Neural cell (in vitro differentiated cells): ENCODE results near the gene CERS1. TPM values are rescaled to one million over a fixed set of nuclear protein-coding genes. Genes with fewer than 3 reads are reported as not detected.

Experiments
- H2AFZ ChIP-seq: fragments of 200-600, 300-800 bp; sonication (generic), shearing (Covaris generic); 2 replicates; pipeline ENCODE4 v1.6.0; 2014; ENCODE audit warnings: low read depth, mild to moderate bottlenecking, antibody characterized with exemption, low read length, moderate library complexity
- H3F3A ChIP-seq: fragments of 200-600 bp; shearing (Covaris generic); 2 replicates; pipeline ENCODE4 v1.6.1; 2016; ENCODE audit warnings: mild to moderate bottlenecking, moderate library complexity, mixed read lengths, antibody characterized with exemption, low read length; ENCODE audit not compliant: insufficient read depth, poor library complexity, severe bottlenecking
- H3K27ac ChIP-seq: fragments of 200-600, 300-800 bp; sonication (generic), shearing (Covaris generic); 2 replicates; pipeline ENCODE4 v1.5.1; 2014; ENCODE audit warnings: mild to moderate bottlenecking, low read length, moderate library complexity
- H3K27me3 ChIP-seq: fragments of 300-800, 200-600 bp; sonication (generic), shearing (Covaris generic); 2 replicates; pipeline ENCODE4 v1.6.0; 2014; ENCODE audit warnings: mild to moderate bottlenecking, low read depth, low read length, moderate library complexity; ENCODE audit not compliant: insufficient read depth
- H3K36me3 ChIP-seq: fragments of 300-800, 200-600 bp; sonication (generic), shearing (Covaris generic); 2 replicates; pipeline ENCODE4 v1.5.1; 2014; ENCODE audit warnings: mild to moderate bottlenecking, antibody characterized with exemption, low read length, moderate library complexity; ENCODE audit not compliant: insufficient read depth
- H3K4me2 ChIP-seq: fragments of 300-800, 200-600 bp; sonication (generic), shearing (Covaris generic); 2 replicates; pipeline ENCODE4 v1.6.0; 2014; ENCODE audit warnings: mild to moderate bottlenecking, low read length
- H3K4me3 ChIP-seq: fragments of 300-800, 200-600 bp; sonication (generic), shearing (Covaris generic); 2 replicates; pipeline ENCODE4 v1.5.1; 2014; ENCODE audit warnings: mild to moderate bottlenecking, low read length, moderate library complexity
- H3K79me2 ChIP-seq: fragments of 200-600 bp; shearing (Covaris generic); replicated peaks from 2 replicates; pipeline ENCODE4 v1.6.0; 2014; ENCODE audit warnings: mild to moderate bottlenecking, low read length, moderate library complexity; ENCODE audit not compliant: insufficient read depth
- H3K9ac ChIP-seq: fragments of 300-800, 200-600 bp; sonication (generic), shearing (Covaris generic); 2 replicates; pipeline ENCODE4 v1.6.1; 2016; ENCODE audit warnings: mild to moderate bottlenecking, low read length, mixed read lengths
- H3K9me2 ChIP-seq: fragments of 200-600 bp; shearing (Covaris generic); 2 replicates; pipeline ENCODE4 v1.6.1; 2016; ENCODE audit warnings: mild to moderate bottlenecking, low read length, mixed read lengths; ENCODE audit not compliant: insufficient read depth
- H3K9me3 ChIP-seq: fragments of 200-600, 300-800 bp; sonication (generic), shearing (Covaris generic); 2 replicates; pipeline ENCODE4 v1.6.1; 2016; ENCODE audit warnings: mild to moderate bottlenecking, mixed run types, low read length, moderate library complexity, mixed read lengths
- H4K20me1 ChIP-seq: fragments of 200-600 bp; shearing (Covaris generic); 2 replicates; pipeline ENCODE4 v1.6.1; 2016; ENCODE audit warnings: mild to moderate bottlenecking, mixed run types; ENCODE audit not compliant: insufficient read depth
- EP300 ChIP-seq: fragments of 450-650 bp; conservative IDR thresholded peaks from 2 replicates; pipeline ENCODE4 v1.6.1; 2014; ENCODE audit warnings: antibody characterized with exemption, mild to moderate bottlenecking, moderate library complexity; ENCODE audit not compliant: poor library complexity, severe bottlenecking
- EZH2 ChIP-seq: fragments of 200-600, 300-800 bp; shearing (Covaris generic), sonication (generic); IDR thresholded peaks from 2 replicates; pipeline ENCODE4 v1.6.1; 2014; ENCODE audit warnings: antibody characterized with exemption, low read length, borderline replicate concordance, mild to moderate bottlenecking; ENCODE audit not compliant: insufficient read depth, poor library complexity, severe bottlenecking
- MXI1 ChIP-seq: fragments of 450-650 bp; conservative IDR thresholded peaks from 2 replicates; pipeline ENCODE4 v1.6.1; 2014; ENCODE audit warnings: antibody characterized with exemption, mild to moderate bottlenecking; ENCODE audit not compliant: poor library complexity, severe bottlenecking
- POLR2AphosphoS5 ChIP-seq: IDR thresholded peaks from 2 replicates; pipeline ENCODE4 v1.6.1; 2012
- RAD21 ChIP-seq: fragments of 450-650 bp; conservative IDR thresholded peaks from 2 replicates; pipeline ENCODE4 v1.6.1; 2014; ENCODE audit warnings: antibody characterized with exemption, mild to moderate bottlenecking, moderate library complexity
- SMC3 ChIP-seq: fragments of 450-650 bp; conservative IDR thresholded peaks from 2 replicates; pipeline ENCODE4 v1.6.1; 2014; ENCODE audit warnings: antibody characterized with exemption, mild to moderate bottlenecking, moderate library complexity; ENCODE audit not compliant: poor library complexity
- TAF1 ChIP-seq: IDR thresholded peaks from 2 replicates; pipeline ENCODE4 v1.6.1; 2012; ENCODE audit warnings: low read depth
- polyA plus RNA-seq: library from polyadenylated mRNA; depleted of rRNA; stranded (reverse); fragments of >200 nt; gene quantifications from 2 replicates; pipeline ENCODE4 v1.2.3, GENCODE V29; 2014
- TF ChIP-seq, protein P1 (sequence below): fragments of 450-650 bp; IDR thresholded peaks from 2 replicates; pipeline ENCODE4 v1.5.1; 2014; ENCODE audit warnings: antibody characterized with exemption, mild to moderate bottlenecking, moderate library complexity; ENCODE audit not compliant: poor library complexity, severe bottlenecking
- TF ChIP-seq, protein P2 (sequence below): IDR thresholded peaks from 2 replicates; pipeline ENCODE4 v1.6.1; 2012; ENCODE audit warnings: borderline replicate concordance

The CERS1 gene
- polyA plus RNA-seq, 1 donor from 2014 or later = 19.1 TPM

DNA sequence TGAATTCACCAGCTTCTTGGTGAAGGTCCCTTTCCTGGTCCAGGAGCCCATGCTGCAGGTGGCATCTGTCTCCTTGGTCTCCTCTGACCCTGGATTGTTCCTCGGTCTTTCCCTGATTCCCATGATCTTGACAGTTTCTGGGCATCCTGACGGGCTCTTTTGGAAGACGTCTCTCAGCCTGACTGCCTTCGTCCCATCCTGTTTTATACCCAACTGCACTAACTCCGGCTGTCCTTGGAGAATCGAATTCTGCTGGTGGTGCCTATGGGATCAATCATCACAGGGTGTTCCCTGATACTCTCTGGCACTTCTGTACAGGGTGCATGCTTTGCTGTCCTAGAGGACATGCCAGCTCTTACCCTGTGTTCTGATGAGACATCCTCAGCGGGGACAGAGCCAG is 19.1 kb downstream of the CERS1 start:
- Histone ChIP-seq H3K4me2 (no peak overlapping the region), H3F3A (no peaks in the 10 kb centered on the region), H3K27me3 (no peaks in the 10 kb centered on the region), H3K9me2 (no peaks in the 10 kb centered on the region), H4K20me1 (no peaks in the 10 kb centered on the region), H3K36me3 (peaks cover 17% of the 10 kb centered on the region), H3K9me3 (no peaks in the 10 kb centered on the region), H3K27ac (no peak overlapping the region), H3K9ac (no peak overlapping the region), H3K79me2 (no peaks in the 10 kb centered on the region), H2AFZ (no peak overlapping the region), H3K4me3 (no peak overlapping the region)
- TF ChIP-seq, protein P1, sequence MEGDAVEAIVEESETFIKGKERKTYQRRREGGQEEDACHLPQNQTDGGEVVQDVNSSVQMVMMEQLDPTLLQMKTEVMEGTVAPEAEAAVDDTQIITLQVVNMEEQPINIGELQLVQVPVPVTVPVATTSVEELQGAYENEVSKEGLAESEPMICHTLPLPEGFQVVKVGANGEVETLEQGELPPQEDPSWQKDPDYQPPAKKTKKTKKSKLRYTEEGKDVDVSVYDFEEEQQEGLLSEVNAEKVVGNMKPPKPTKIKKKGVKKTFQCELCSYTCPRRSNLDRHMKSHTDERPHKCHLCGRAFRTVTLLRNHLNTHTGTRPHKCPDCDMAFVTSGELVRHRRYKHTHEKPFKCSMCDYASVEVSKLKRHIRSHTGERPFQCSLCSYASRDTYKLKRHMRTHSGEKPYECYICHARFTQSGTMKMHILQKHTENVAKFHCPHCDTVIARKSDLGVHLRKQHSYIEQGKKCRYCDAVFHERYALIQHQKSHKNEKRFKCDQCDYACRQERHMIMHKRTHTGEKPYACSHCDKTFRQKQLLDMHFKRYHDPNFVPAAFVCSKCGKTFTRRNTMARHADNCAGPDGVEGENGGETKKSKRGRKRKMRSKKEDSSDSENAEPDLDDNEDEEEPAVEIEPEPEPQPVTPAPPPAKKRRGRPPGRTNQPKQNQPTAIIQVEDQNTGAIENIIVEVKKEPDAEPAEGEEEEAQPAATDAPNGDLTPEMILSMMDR = no peak
- no peak for TF ChIP-seq SMC3
- TF ChIP-seq EZH2 = no peak
- TF ChIP-seq EP300 = no peak
- no peak for TF ChIP-seq RAD21
- TF ChIP-seq, protein P2, sequence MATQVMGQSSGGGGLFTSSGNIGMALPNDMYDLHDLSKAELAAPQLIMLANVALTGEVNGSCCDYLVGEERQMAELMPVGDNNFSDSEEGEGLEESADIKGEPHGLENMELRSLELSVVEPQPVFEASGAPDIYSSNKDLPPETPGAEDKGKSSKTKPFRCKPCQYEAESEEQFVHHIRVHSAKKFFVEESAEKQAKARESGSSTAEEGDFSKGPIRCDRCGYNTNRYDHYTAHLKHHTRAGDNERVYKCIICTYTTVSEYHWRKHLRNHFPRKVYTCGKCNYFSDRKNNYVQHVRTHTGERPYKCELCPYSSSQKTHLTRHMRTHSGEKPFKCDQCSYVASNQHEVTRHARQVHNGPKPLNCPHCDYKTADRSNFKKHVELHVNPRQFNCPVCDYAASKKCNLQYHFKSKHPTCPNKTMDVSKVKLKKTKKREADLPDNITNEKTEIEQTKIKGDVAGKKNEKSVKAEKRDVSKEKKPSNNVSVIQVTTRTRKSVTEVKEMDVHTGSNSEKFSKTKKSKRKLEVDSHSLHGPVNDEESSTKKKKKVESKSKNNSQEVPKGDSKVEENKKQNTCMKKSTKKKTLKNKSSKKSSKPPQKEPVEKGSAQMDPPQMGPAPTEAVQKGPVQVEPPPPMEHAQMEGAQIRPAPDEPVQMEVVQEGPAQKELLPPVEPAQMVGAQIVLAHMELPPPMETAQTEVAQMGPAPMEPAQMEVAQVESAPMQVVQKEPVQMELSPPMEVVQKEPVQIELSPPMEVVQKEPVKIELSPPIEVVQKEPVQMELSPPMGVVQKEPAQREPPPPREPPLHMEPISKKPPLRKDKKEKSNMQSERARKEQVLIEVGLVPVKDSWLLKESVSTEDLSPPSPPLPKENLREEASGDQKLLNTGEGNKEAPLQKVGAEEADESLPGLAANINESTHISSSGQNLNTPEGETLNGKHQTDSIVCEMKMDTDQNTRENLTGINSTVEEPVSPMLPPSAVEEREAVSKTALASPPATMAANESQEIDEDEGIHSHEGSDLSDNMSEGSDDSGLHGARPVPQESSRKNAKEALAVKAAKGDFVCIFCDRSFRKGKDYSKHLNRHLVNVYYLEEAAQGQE = no peak
- TF ChIP-seq TAF1 = no peak
- TF ChIP-seq MXI1 = no peak
- TF ChIP-seq POLR2AphosphoS5 = no peak

DNA sequence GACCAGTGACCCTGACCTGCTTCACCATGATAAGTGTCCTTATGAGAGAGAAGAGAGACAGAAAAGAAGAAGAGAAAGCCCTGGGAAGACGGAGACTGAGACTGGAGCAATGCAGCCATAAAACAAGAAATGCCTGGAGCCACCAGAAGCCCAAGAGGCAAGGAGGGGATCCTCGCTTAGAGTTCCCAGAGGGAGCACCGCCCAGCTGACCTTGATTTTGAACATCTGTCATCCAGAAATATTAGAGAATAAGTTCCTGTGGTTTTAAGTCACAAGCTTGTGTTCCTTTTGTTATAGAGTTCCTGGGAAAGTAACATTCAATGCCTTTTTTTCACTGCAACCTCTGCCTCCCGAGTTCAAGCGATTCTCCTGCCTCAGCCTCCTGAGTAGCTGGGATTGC is 20.2 kb downstream of the CERS1 start:
- Histone ChIP-seq H4K20me1 (no peaks in the 10 kb centered on the region), H3K27me3 (no peaks in the 10 kb centered on the region), H3K4me2 (no peak overlapping the region), H3K9me2 (no peaks in the 10 kb centered on the region), H3K4me3 (no peak overlapping the region), H3K9ac (no peak overlapping the region), H2AFZ (no peak overlapping the region), H3K36me3 (peaks cover 14% of the 10 kb centered on the region), H3K9me3 (no peaks in the 10 kb centered on the region), H3K27ac (no peak overlapping the region), H3F3A (no peaks in the 10 kb centered on the region), H3K79me2 (no peaks in the 10 kb centered on the region)
- TF ChIP-seq TAF1 (no peak), EP300 (no peak), RAD21 (no peak), POLR2AphosphoS5 (no peak), SMC3 (no peak), MXI1 (no peak)
- TF ChIP-seq, protein P2 = no peak
- TF ChIP-seq, protein P1 = no peak
